NCI-H2227 (cell line): Measurements from ENCODE around the gene GARS1.

ENCODE experiments used
- DNase-seq: peaks from one replicate; lab custom pipeline; 2025; ENCODE audit not compliant: unreplicated experiment; lab: John Stamatoyannopoulos, UW

The GARS1 gene

GRCh38 chr7:30674420-30674819 lies 79.7 kb downstream of the GARS1 start:
- DNase-seq, result peak; percentile 4

GRCh38 chr7:30674876-30675275 lies 80.2 kb downstream of the GARS1 start:
- no peak for DNase-seq

- no peak for DNase-seq
Measured at GRCh38 chr7:30678805-30679204, 84.1 kb downstream of the GARS1 start.

- DNase-seq, result no peak
Measured at GRCh38 chr7:30679664-30680063, 85.0 kb downstream of the GARS1 start.

GRCh38 chr7:30681331-30681797 lies 86.7 kb downstream of the GARS1 start:
- no peak for DNase-seq

- DNase-seq, result no peak
Measured at GRCh38 chr7:30681815-30682211, 87.1 kb downstream of the GARS1 start.

GRCh38 chr7:30682212-30683083 lies 87.8 kb downstream of the GARS1 start, which contains the start of gene CRHR2:
Gene CRHR2 (minus strand): TSS chr7:30682456. CDS start chr7:30682280, 176 bp downstream.
- peak; percentile 36 for DNase-seq

- DNase-seq, result no peak
Measured at GRCh38 chr7:30683306-30683705, 88.6 kb downstream of the GARS1 start.
